ENCODE measurements around the gene NUP98. TPM values are rescaled to one million over a fixed set of nuclear protein-coding genes. Genes with fewer than 3 reads are reported as not detected.
A peak's percentile ranks its signal among the peaks of the same experiment; 100 is the strongest.
"Not testable (repeated sequence)": the region's sequence is repeated elsewhere in the genome, so short reads cannot be mapped to it uniquely, and the experiment has no call there.

NUP98 gene
- total RNA-seq, 1 donor from 2014 or later, result 82.6 TPM

DNA sequence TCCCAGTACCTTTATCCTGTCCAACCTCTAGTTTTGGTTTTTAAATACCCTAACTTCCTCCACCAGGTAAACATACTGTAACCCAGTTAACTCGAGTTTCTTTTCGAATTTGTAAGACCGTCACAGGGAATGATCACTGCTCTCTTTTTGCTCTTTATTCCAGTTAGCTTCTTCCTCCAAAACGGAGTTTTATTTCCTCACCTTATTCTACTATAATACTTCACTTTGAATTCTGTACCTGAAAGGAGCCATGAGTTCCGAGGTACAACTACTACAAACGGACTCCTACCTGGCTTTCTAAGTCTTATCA, 1.4 kb downstream of the NUP98 start:
- H3K27ac Mint-ChIP-seq, result peak overlapping the region; percentile 100
- no peaks in the 10 kb centered on the region for H3K27me3 Mint-ChIP-seq (ENCODE audit: low read depth)
- H3K4me3 Mint-ChIP-seq, result peak overlapping the region; percentile 85
- peaks cover 14% of the 10 kb centered on the region for H3K36me3 Mint-ChIP-seq
- H3K9me3 Mint-ChIP-seq, result no peaks in the 10 kb centered on the region
- H3K4me1 Mint-ChIP-seq, result peaks cover 23% of the 10 kb centered on the region
- no peak for DNase-seq (ENCODE audit: low spot score in 2 of 2, unreplicated experiment in 2 of 2)
- no peak for TF ChIP-seq CTCF (IDR thresholded peaks at IDR 0.05; ENCODE audit: unreplicated experiment)

DNA sequence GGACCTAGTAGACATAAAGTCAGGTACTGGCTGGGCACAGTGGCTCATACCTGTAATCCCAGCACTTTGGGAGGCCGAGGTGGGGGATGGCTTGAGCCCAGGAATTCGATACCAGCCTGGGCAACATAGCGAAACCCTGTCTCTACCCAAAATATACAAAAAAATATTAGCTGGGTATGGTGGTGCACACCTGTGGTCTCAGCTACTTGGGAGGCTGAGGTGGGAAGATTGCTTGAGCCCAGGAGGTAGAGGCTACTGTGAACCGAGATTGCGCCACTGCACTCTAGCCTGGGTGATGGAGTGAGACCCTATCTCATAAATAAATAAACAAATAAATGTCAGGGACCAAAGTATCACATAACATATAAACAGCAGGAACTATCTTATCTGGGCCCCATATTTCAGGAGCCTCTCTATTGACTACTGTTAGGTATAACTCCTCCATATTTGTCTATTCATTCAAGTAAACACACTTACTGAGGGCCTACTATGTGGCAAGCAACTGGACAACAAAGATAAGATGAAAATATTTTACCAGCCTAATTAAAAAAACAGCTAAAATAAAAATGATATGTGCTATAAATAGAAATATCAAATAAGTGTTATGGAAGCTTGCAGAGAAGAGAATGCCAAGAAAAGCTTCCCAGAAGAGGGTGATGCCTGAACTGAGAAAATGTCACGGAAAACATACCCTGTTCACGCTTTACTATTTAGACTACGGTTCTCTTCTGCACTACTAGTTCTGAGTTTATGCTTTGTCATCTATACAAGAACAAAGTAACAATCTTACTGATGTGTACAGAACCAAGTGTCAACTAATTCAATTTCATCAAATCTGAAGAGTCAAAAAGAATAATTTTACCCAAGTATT, 2.0 kb downstream of the NUP98 start:
- H3K27ac Mint-ChIP-seq, result peak overlapping the region; percentile 100
- H3K4me1 Mint-ChIP-seq, result peaks cover 23% of the 10 kb centered on the region
- H3K9me3 Mint-ChIP-seq, result no peaks in the 10 kb centered on the region
- peak overlapping the region; percentile 85 for H3K4me3 Mint-ChIP-seq
- TF ChIP-seq CTCF (IDR thresholded peaks at IDR 0.05; ENCODE audit: unreplicated experiment), result no peak
- no peaks in the 10 kb centered on the region for H3K27me3 Mint-ChIP-seq (ENCODE audit: low read depth)
- DNase-seq (ENCODE audit: low spot score in 2 of 2, unreplicated experiment in 2 of 2), result no peak
- peaks cover 14% of the 10 kb centered on the region for H3K36me3 Mint-ChIP-seq

- not testable (repeated sequence) for DNase-seq (ENCODE audit: low spot score in 2 of 2, unreplicated experiment in 2 of 2); H3K27ac Mint-ChIP-seq; H3K27me3 Mint-ChIP-seq (ENCODE audit: low read depth); H3K4me3 Mint-ChIP-seq; H3K9me3 Mint-ChIP-seq
- H3K4me1 Mint-ChIP-seq, result peaks cover 23% of the 10 kb centered on the region
- H3K36me3 Mint-ChIP-seq, result peaks cover 14% of the 10 kb centered on the region
These were observed 3.0 kb downstream of the NUP98 start for GRCh38 chr11:3794387-3794786.

- Mint-ChIP-seq H3K4me3 (no peak overlapping the region), H3K27ac (peak overlapping the region; percentile 43), H3K36me3 (peaks cover 4% of the 10 kb centered on the region), H3K4me1 (peaks cover 11% of the 10 kb centered on the region), H3K9me3 (no peaks in the 10 kb centered on the region), H3K27me3 (ENCODE audit: low read depth) (no peaks in the 10 kb centered on the region)
- no peak for DNase-seq (ENCODE audit: low spot score in 2 of 2, unreplicated experiment in 2 of 2)
- TF ChIP-seq CTCF (IDR thresholded peaks at IDR 0.05; ENCODE audit: unreplicated experiment), result no peak
These were observed 10.4 kb downstream of the NUP98 start for GRCh38 chr11:3786781-3787428.

DNA sequence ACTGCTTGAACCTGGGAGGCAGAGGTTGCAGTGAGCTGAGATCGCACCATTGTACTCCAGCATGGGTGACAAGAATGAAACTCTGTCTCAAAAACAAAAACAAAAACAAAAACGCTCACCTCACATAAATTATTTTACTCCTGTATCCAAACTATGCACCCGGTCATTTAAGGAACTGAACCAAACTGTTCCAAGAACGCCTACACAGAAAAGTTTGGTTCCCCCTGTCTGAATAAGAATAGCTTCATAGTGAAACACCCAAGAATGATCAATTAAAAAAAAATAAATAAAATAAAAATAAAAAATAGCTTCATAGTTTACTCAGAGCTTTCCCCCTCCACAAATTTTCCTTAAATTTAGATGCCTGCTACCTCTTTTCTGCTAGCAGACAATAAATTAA, 13.7 kb downstream of the NUP98 start:
- no peaks in the 10 kb centered on the region for H3K9me3 Mint-ChIP-seq
- no peak overlapping the region for H3K4me3 Mint-ChIP-seq
- no peaks in the 10 kb centered on the region for H3K27me3 Mint-ChIP-seq (ENCODE audit: low read depth)
- no peak for TF ChIP-seq CTCF (IDR thresholded peaks at IDR 0.05; ENCODE audit: unreplicated experiment)
- H3K4me1 Mint-ChIP-seq, result peaks cover 11% of the 10 kb centered on the region
- DNase-seq (ENCODE audit: low spot score in 2 of 2, unreplicated experiment in 2 of 2), result no peak
- no peak overlapping the region for H3K27ac Mint-ChIP-seq
- H3K36me3 Mint-ChIP-seq, result peaks cover 14% of the 10 kb centered on the region

DNA sequence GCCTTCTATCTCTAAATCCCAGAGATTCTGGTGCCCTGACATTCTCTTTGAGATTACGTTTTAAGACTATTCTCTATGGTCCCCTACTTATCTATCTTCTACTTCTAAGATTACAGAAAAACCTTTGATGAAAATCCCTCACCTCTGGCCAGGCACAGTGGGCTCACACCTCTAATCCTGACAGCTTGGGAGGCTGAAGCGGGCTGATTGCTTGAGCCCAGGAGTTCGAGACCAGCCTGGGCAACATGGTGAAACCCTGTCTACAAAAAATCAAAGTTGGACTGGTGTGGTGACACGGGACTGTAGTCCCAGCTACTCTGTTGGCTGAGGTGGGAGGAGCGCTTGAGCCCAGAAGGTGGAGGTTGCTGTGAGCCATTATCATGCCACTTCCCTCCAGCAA, 14.4 kb downstream of the NUP98 start:
- no peak for TF ChIP-seq CTCF (IDR thresholded peaks at IDR 0.05; ENCODE audit: unreplicated experiment)
- no peaks in the 10 kb centered on the region for H3K9me3 Mint-ChIP-seq
- DNase-seq (ENCODE audit: low spot score in 2 of 2, unreplicated experiment in 2 of 2), result no peak
- H3K27me3 Mint-ChIP-seq (ENCODE audit: low read depth), result no peaks in the 10 kb centered on the region
- H3K4me3 Mint-ChIP-seq, result no peak overlapping the region
- H3K36me3 Mint-ChIP-seq, result peaks cover 19% of the 10 kb centered on the region
- H3K27ac Mint-ChIP-seq, result peak overlapping the region; percentile 25
- peaks cover 11% of the 10 kb centered on the region for H3K4me1 Mint-ChIP-seq
